MCF 10A (cell line): ENCODE results near the gene AUH. TPM values are rescaled to one million over a fixed set of nuclear protein-coding genes. Genes with fewer than 3 reads are reported as not detected.

ENCODE experiments used
- BruUV-seq: library from RNA; stranded (reverse); fragments of 400-500 nt; replicated peaks from 2 replicates; lab custom pipeline; 2021; lab: Mats Ljungman, UMichigan
- CTCF ChIA-PET: fragments of 300-600 bp; sonication (Branson Sonifier 250); formaldehyde crosslinking; extraction: SDS; loops from one replicate; lab custom pipeline; 2021; ENCODE audit warnings: antibody characterized with exemption, inconsistent platforms; lab: Yijun Ruan, JAX
- POLR2A ChIA-PET: fragments of 300-600, 350-650 bp; sonication (Branson Sonifier 250); formaldehyde crosslinking; extraction: SDS; loops from one replicate; lab custom pipeline; 2020; ENCODE audit warnings: antibody characterized with exemption, inconsistent platforms; lab: Yijun Ruan, JAX
- DNase-seq: peaks from one replicate; pipeline ENCODE4 v3.0.0-alpha.2; 2018; ENCODE audit not compliant: unreplicated experiment
- H3K27ac Mint-ChIP-seq: one replicate; pipeline ENCODE4 v1.8.0; 2022; ENCODE audit warnings: mild to moderate bottlenecking, low read depth, mixed read lengths; ENCODE audit not compliant: unreplicated experiment
- H3K27me3 Mint-ChIP-seq: one replicate; pipeline ENCODE4 v1.8.0; 2022; ENCODE audit warnings: mixed read lengths; ENCODE audit not compliant: insufficient read depth, unreplicated experiment
- H3K36me3 Mint-ChIP-seq: one replicate; pipeline ENCODE4 v1.8.0; 2022; ENCODE audit warnings: mild to moderate bottlenecking, moderate library complexity, mixed read lengths; ENCODE audit not compliant: insufficient read depth, unreplicated experiment
- H3K4me1 Mint-ChIP-seq: one replicate; pipeline ENCODE4 v1.8.0; 2022; ENCODE audit warnings: mixed read lengths; ENCODE audit not compliant: insufficient read depth, unreplicated experiment
- H3K4me3 Mint-ChIP-seq: one replicate; pipeline ENCODE4 v1.8.0; 2022; ENCODE audit warnings: mild to moderate bottlenecking, moderate library complexity, mixed read lengths; ENCODE audit not compliant: unreplicated experiment
- H3K9me3 Mint-ChIP-seq: one replicate; pipeline ENCODE4 v1.8.0; 2022; ENCODE audit warnings: mixed read lengths; ENCODE audit not compliant: unreplicated experiment
- intact Hi-C: fragments of 100-400 bp; cut with micrococcal nuclease; formaldehyde crosslinking; loops from 2 replicates; pipeline ENCODE4 v1.14.1; 2022
- total RNA-seq: library from RNA; stranded (reverse); gene quantifications from 2 replicates; pipeline ENCODE4 v1.2.3, GENCODE V29; 2022
- TF ChIP-seq, protein P1 (sequence below): fragments of 200-600 bp; IDR thresholded peaks from one replicate; pipeline ENCODE4 v1.8.0; 2022; ENCODE audit warnings: antibody characterized with exemption, mild to moderate bottlenecking; ENCODE audit not compliant: unreplicated experiment

The AUH gene
- total RNA-seq, 1 experiment from 2014 or later, result 20.9 TPM

DNA sequence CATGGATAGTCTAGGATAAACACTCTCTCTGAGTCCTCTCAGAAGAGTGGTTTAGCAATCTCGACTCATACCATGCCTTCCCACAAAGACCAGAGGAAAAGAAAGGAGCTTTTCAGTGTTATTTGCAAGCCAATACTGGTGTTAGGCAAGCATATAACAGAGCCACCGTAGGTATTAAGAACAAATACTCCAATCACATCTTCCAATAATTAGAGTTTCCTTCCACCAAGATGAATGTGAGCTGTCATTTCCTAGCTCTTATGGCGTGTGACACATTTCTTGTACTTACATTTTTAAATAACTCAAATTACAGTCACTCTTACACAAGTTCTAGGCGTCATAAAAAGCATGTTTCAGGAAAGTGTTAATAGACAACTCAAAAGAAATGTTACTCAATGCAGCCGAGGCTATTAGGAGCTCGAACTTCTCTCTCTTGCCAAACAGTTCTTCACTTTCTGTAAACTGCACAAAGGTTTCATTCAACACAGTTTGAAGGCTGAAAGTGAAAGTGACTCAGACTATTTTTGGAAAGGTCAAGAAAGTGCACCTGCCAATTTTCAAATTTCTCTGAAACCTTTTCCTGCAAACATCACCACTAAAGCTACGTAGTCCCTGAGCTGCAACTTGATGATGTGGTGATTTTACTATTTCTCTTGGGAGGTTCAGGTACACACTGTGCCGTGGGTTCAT lies 153.8 kb downstream of the AUH start:
- POLR2A ChIA-PET, result interaction anchor here (0.6 to 3.3 kb wide), 22 partner anchors 10 to 514 kb away, joined by 3 to 62 read pairs (median 4); no protein-coding TSS in a partner anchor
- Mint-ChIP-seq H3K4me3 (peak overlapping the region; percentile 40), H3K27ac (peak overlapping the region; percentile 65), H3K9me3 (no peaks in the 10 kb centered on the region), H3K36me3 (no peaks in the 10 kb centered on the region), H3K4me1 (peaks cover 19% of the 10 kb centered on the region), H3K27me3 (no peaks in the 10 kb centered on the region)
- intact Hi-C loops, result no loop called here
- peak; percentile 84 for DNase-seq
- TF ChIP-seq, protein P1, sequence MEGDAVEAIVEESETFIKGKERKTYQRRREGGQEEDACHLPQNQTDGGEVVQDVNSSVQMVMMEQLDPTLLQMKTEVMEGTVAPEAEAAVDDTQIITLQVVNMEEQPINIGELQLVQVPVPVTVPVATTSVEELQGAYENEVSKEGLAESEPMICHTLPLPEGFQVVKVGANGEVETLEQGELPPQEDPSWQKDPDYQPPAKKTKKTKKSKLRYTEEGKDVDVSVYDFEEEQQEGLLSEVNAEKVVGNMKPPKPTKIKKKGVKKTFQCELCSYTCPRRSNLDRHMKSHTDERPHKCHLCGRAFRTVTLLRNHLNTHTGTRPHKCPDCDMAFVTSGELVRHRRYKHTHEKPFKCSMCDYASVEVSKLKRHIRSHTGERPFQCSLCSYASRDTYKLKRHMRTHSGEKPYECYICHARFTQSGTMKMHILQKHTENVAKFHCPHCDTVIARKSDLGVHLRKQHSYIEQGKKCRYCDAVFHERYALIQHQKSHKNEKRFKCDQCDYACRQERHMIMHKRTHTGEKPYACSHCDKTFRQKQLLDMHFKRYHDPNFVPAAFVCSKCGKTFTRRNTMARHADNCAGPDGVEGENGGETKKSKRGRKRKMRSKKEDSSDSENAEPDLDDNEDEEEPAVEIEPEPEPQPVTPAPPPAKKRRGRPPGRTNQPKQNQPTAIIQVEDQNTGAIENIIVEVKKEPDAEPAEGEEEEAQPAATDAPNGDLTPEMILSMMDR, result no peak
- CTCF ChIA-PET, result interaction anchor here (0.6 to 1.9 kb wide), 5 partner anchors 32 to 292 kb away, joined by 3 to 4 read pairs (median 4); no protein-coding TSS in a partner anchor
- BruUV-seq, result no TSS peak

- TF ChIP-seq, protein P1, result no peak
- H3K36me3 Mint-ChIP-seq, result no peaks in the 10 kb centered on the region
- POLR2A ChIA-PET, result interaction anchor here (0.7 to 3.3 kb wide), 18 partner anchors 9 to 292 kb away, joined by 3 to 62 read pairs (median 4); no protein-coding TSS in a partner anchor
- H3K4me1 Mint-ChIP-seq, result peaks cover 19% of the 10 kb centered on the region
- no peak for DNase-seq
- no TSS peak for BruUV-seq
- H3K27ac Mint-ChIP-seq, result peak overlapping the region; percentile 65
- CTCF ChIA-PET, result interaction anchor here (0.7 to 1.9 kb wide), 5 partner anchors 14 to 292 kb away, joined by 3 to 4 read pairs (median 4); no protein-coding TSS in a partner anchor
- intact Hi-C loops, result no loop called here
- peak overlapping the region; percentile 40 for H3K4me3 Mint-ChIP-seq
- no peaks in the 10 kb centered on the region for H3K27me3 Mint-ChIP-seq
- H3K9me3 Mint-ChIP-seq, result no peaks in the 10 kb centered on the region
Observed at GRCh38 chr9:91207397-91207728, 154.4 kb downstream of the AUH start.

- no TSS peak for BruUV-seq
- Mint-ChIP-seq H3K27ac (no peak overlapping the region), H3K9me3 (no peaks in the 10 kb centered on the region), H3K27me3 (no peaks in the 10 kb centered on the region), H3K36me3 (no peaks in the 10 kb centered on the region), H3K4me3 (no peak overlapping the region), H3K4me1 (peaks cover 19% of the 10 kb centered on the region)
- ChIA-PET POLR2A (interaction anchor here (0.7 to 3.3 kb wide), 7 partner anchors 9 to 291 kb away, joined by 3 to 62 read pairs (median 4); partner anchors contain the start of gene AUH), CTCF (interaction anchor here (0.7 to 1.7 kb wide), 2 partner anchors 15 to 44 kb away, joined by 3 to 4 read pairs; no protein-coding TSS in a partner anchor)
- intact Hi-C loops, result no loop called here
- no peak for DNase-seq
- TF ChIP-seq, protein P1, result no peak
Observed at GRCh38 chr9:91206806-91207205, 154.9 kb downstream of the AUH start.

GRCh38 chr9:91202736-91203283 lies 158.9 kb downstream of the AUH start:
- Mint-ChIP-seq H3K27me3 (no peaks in the 10 kb centered on the region), H3K36me3 (no peaks in the 10 kb centered on the region), H3K4me3 (no peak overlapping the region), H3K27ac (no peak overlapping the region), H3K9me3 (peaks cover 16% of the 10 kb centered on the region), H3K4me1 (peaks cover 18% of the 10 kb centered on the region)
- intact Hi-C loops, result no loop called here
- ChIA-PET CTCF (interaction anchor here (0.9 kb wide), 1 partner anchor 287 kb away, joined by 3 read pairs; no protein-coding TSS in a partner anchor), POLR2A (interaction anchor here (1.2 kb wide), 1 partner anchor 158 kb away, joined by 3 read pairs; no protein-coding TSS in a partner anchor)
- no TSS peak for BruUV-seq
- DNase-seq, result no peak
- TF ChIP-seq, protein P1, result no peak
